Mesothelial cell of epicardium (in vitro differentiated cells): ENCODE results near the gene ZNF808. TPM values are rescaled to one million over a fixed set of nuclear protein-coding genes. Genes with fewer than 3 reads are reported as not detected.
"Not testable (repeated sequence)": the region's sequence is repeated elsewhere in the genome, so short reads cannot be mapped to it uniquely, and the experiment has no call there.

Experiments
- DNase-seq, 2 experiments: peaks; one replicate each; pipeline ENCODE4 v3.0.0; 2021; ENCODE audit warnings: low spot score in 2 of 2; ENCODE audit not compliant: unreplicated experiment in 2 of 2
- H3K27ac Mint-ChIP-seq: 2 replicates; pipeline ENCODE4 v1.8.0; 2021; ENCODE audit warnings: mixed read lengths
- H3K27me3 Mint-ChIP-seq: 2 replicates; pipeline ENCODE4 v1.8.0; 2021; ENCODE audit warnings: low read depth, mixed read lengths
- H3K36me3 Mint-ChIP-seq: 2 replicates; pipeline ENCODE4 v1.8.0; 2021; ENCODE audit warnings: mixed read lengths
- H3K4me1 Mint-ChIP-seq: 2 replicates; pipeline ENCODE4 v1.8.0; 2021; ENCODE audit warnings: mixed read lengths
- H3K4me3 Mint-ChIP-seq: 2 replicates; pipeline ENCODE4 v1.8.0; 2021; ENCODE audit warnings: mild to moderate bottlenecking, moderate library complexity, mixed read lengths
- H3K9me3 Mint-ChIP-seq: 2 replicates; pipeline ENCODE4 v1.8.0; 2021; ENCODE audit warnings: mixed read lengths
- CTCF ChIP-seq: fragments of 200-600 bp; sonication (generic); IDR thresholded peaks from one replicate; pipeline ENCODE4 v1.5.0; 2021; ENCODE audit warnings: antibody characterized with exemption; ENCODE audit not compliant: unreplicated experiment
- total RNA-seq: library from RNA; stranded (reverse); gene quantifications from 3 replicates; pipeline ENCODE4 v1.2.1, GENCODE V29; 2021

ZNF808 gene
- total RNA-seq, 1 donor from 2014 or later: 37.5 TPM

GRCh38 chr19:52554216-52554971 is 26.9 kb downstream of the ZNF808 start:
- no peak overlapping the region for H3K27ac Mint-ChIP-seq
- no peak overlapping the region for H3K4me3 Mint-ChIP-seq
- no peak for DNase-seq
- peaks cover 53% of the 10 kb centered on the region for H3K9me3 Mint-ChIP-seq
- no peak for TF ChIP-seq CTCF
- no peaks in the 10 kb centered on the region for H3K4me1 Mint-ChIP-seq
- no peaks in the 10 kb centered on the region for H3K27me3 Mint-ChIP-seq
- H3K36me3 Mint-ChIP-seq: peaks cover 84% of the 10 kb centered on the region

GRCh38 chr19:52557231-52557995 is 29.9 kb downstream of the ZNF808 start:
- TF ChIP-seq CTCF: no peak
- H3K4me3 Mint-ChIP-seq: no peak overlapping the region
- DNase-seq: no peak
- no peaks in the 10 kb centered on the region for H3K27me3 Mint-ChIP-seq
- H3K36me3 Mint-ChIP-seq: peaks cover 81% of the 10 kb centered on the region
- H3K4me1 Mint-ChIP-seq: no peaks in the 10 kb centered on the region
- H3K9me3 Mint-ChIP-seq: peaks cover 46% of the 10 kb centered on the region
- no peak overlapping the region for H3K27ac Mint-ChIP-seq

GRCh38 chr19:52558732-52559445 is 31.4 kb downstream of the ZNF808 start:
- H3K4me3 Mint-ChIP-seq, H3K27me3 Mint-ChIP-seq, H3K4me1 Mint-ChIP-seq, DNase-seq: not testable (repeated sequence)
- H3K36me3 Mint-ChIP-seq: peaks cover 75% of the 10 kb centered on the region
- peak overlapping the region; percentile 61 for H3K27ac Mint-ChIP-seq
- H3K9me3 Mint-ChIP-seq: peaks cover 31% of the 10 kb centered on the region

GRCh38 chr19:52561611-52562010 is 34.1 kb downstream of the ZNF808 start:
- Mint-ChIP-seq H3K36me3 (peaks cover 63% of the 10 kb centered on the region), H3K9me3 (peaks cover 12% of the 10 kb centered on the region)
- not testable (repeated sequence) for H3K27ac Mint-ChIP-seq, H3K4me3 Mint-ChIP-seq, H3K27me3 Mint-ChIP-seq, H3K4me1 Mint-ChIP-seq, DNase-seq

GRCh38 chr19:52566121-52566520 is 38.7 kb downstream of the ZNF808 start:
- Mint-ChIP-seq H3K4me1 (peaks cover 16% of the 10 kb centered on the region), H3K36me3 (peaks cover 31% of the 10 kb centered on the region), H3K27ac (no peak overlapping the region), H3K27me3 (no peaks in the 10 kb centered on the region), H3K4me3 (no peak overlapping the region), H3K9me3 (no peaks in the 10 kb centered on the region)
- TF ChIP-seq CTCF: no peak
- DNase-seq: no peak

DNA sequence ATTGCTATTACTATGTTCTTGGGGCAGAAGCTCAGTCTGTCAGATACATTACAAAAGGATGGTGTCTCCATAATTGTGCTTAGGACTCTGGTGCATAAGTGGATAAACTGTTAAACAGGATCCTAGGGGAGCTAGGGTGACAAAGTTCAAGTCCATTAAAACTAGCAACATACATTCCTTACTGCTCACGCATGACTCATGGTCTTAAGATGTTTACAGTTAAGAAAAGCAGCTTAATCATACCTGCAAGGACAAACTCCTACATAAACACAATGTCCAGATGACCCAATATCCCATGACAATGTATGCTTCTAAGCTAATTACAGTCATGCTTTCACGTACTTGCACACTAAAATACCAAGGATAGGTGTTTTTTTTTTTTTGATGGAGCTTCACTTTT is 39.1 kb downstream of the ZNF808 start:
- Mint-ChIP-seq H3K27me3 (no peaks in the 10 kb centered on the region), H3K4me3 (no peak overlapping the region), H3K9me3 (no peaks in the 10 kb centered on the region), H3K36me3 (peaks cover 31% of the 10 kb centered on the region), H3K4me1 (peaks cover 19% of the 10 kb centered on the region), H3K27ac (no peak overlapping the region)
- TF ChIP-seq CTCF: no peak
- no peak for DNase-seq
